Epithelial cell of esophagus (primary cell): Measurements from ENCODE around the gene UBA5.
"Not testable (repeated sequence)": the region's sequence is repeated elsewhere in the genome, so short reads cannot be mapped to it uniquely, and the experiment has no call there.

Source experiments
- DNase-seq: peaks from one replicate; pipeline ENCODE4 v3.0.0; 2010; ENCODE audit warnings: low read depth
- H3K4me3 ChIP-seq: 2 replicates; pipeline ENCODE4 v1.5.1; 2011; ENCODE audit warnings: mild to moderate bottlenecking, low read length, control low read depth
- TF ChIP-seq, protein P1 (sequence below): IDR thresholded peaks from 2 replicates; pipeline ENCODE4 v1.5.1; 2011; ENCODE audit warnings: low read depth, mild to moderate bottlenecking, low read length, control low read depth, inconsistent platforms; ENCODE audit not compliant: insufficient read depth; ENCODE audit errors: missing control alignments

UBA5 gene

GRCh38 chr3:132637590-132637989, 22.5 kb upstream of the UBA5 start:
- no peak overlapping the region for H3K4me3 ChIP-seq
- TF ChIP-seq, protein P1, sequence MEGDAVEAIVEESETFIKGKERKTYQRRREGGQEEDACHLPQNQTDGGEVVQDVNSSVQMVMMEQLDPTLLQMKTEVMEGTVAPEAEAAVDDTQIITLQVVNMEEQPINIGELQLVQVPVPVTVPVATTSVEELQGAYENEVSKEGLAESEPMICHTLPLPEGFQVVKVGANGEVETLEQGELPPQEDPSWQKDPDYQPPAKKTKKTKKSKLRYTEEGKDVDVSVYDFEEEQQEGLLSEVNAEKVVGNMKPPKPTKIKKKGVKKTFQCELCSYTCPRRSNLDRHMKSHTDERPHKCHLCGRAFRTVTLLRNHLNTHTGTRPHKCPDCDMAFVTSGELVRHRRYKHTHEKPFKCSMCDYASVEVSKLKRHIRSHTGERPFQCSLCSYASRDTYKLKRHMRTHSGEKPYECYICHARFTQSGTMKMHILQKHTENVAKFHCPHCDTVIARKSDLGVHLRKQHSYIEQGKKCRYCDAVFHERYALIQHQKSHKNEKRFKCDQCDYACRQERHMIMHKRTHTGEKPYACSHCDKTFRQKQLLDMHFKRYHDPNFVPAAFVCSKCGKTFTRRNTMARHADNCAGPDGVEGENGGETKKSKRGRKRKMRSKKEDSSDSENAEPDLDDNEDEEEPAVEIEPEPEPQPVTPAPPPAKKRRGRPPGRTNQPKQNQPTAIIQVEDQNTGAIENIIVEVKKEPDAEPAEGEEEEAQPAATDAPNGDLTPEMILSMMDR: no peak
- peak; percentile 71 for DNase-seq

DNA sequence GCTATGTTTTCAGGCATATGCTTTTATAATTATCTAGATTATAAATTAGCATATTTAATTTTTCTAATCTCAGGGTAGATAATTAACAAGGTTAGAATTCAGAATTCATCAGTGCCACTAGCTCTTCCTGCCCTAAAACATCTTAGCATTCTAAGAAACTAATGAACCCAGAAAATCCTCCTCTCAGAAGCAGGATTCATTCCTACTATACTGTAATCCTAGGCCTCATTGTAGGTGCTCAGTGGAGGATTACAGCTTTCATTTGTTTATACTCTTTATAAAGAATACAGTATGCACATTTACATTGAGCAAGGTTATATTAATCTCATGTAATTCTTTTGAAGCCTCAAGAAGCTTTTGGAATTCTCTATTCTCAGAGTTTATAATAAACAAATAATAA, 21.4 kb upstream of the UBA5 start:
- H3K4me3 ChIP-seq: no peak overlapping the region
- DNase-seq: no peak
- TF ChIP-seq, protein P1: no peak

- H3K4me3 ChIP-seq, DNase-seq: not testable (repeated sequence)
These were observed 18.7 kb upstream of the UBA5 start for GRCh38 chr3:132641427-132641826.

DNA sequence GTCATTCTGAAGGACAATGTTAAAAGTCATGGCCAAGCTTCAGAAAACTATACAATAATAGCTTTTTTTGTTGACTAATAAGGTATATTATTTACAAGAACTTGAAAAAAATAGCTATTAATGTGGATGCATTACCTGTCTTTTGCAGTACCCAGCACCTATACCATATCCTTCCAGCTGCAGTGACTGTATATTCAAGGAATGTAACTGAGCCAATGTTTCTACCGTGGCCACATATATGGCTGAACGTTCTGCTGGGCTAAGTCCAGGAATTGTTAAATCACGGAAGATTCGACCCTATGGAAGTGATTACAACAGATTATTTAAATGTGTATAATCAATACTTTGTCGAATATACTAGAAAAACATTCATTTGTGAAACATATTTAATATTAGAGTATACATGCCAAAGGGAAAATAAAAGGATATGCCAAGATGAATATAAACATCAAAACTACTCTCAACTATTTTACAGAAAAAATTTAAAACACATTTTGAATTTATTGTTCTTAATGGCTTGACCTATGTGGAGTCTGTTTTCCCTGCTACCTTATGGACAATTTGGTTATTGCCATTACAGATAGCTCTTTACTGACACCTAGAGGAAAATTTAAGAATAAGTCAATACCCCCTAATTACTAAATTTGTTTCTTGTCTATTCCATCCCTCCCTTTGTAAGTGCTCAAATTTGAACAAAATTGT, 18.1 kb upstream of the UBA5 start:
- peak; percentile 68 for DNase-seq
- TF ChIP-seq, protein P1: peak; percentile 57
- no peak overlapping the region for H3K4me3 ChIP-seq

GRCh38 chr3:132642539-132642847, 17.6 kb upstream of the UBA5 start:
- no peak overlapping the region for H3K4me3 ChIP-seq
- TF ChIP-seq, protein P1: no peak

GRCh38 chr3:132643366-132643765, 16.8 kb upstream of the UBA5 start:
- TF ChIP-seq, protein P1: no peak
- no peak for DNase-seq
- no peak overlapping the region for H3K4me3 ChIP-seq

More at GRCh38 chr3:132642539-132642847, 17.6 kb upstream of the UBA5 start:
- DNase-seq: no peak

DNA sequence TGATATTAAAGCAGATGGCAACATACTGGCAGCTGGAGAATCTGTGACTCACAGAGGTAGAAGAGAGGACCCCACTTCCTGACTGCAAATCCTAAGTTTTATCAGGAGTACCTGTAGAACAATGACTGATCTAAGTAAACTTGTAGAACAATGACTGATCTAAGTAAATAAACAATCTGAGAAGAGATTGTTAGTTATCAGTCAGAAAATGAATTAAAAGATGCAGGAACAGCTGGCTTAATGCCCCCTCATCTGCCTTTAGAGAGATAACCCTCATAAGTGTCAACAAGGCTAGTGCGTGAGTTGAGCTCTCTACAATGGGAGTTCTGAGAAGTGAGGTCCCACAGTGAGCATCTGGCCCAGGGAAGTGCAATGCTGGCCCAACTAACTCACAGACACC, 15.1 kb upstream of the UBA5 start:
- TF ChIP-seq, protein P1: no peak
- no peak overlapping the region for H3K4me3 ChIP-seq
- DNase-seq: peak; percentile 28

DNA sequence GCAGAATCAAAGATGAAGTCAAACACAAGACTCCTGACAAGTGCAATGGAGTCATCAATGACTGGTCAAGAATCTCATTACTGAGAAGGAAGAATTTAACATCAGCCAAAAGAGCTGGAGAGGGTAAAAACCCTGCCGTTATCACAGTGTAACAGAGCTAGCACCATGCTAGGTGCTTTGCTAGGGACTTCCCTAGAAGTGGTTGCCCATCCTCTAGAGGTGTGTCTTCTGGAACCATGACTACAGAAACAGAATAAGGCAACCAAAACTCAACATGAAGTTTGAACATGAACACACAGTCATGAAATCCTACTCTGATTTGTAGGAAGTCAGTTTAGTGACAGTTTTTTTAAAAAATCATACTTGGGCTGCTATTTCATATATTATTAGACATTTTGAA, 10.0 kb upstream of the UBA5 start:
- H3K4me3 ChIP-seq: no peak overlapping the region
- no peak for DNase-seq
- TF ChIP-seq, protein P1: no peak
